Right lobe of liver (tissue), 6 donors: Measurements from ENCODE around the gene COX20. TPM values are rescaled to one million over a fixed set of nuclear protein-coding genes. Genes with fewer than 3 reads are reported as not detected.

Experiments used
- ATAC-seq, 4 donors: fragments of 200-7000 bp; cut with Tn5 transposase; one replicate each; pipeline ENCODE4 v1.9.1; 2020; ENCODE audit warnings: mild to moderate bottlenecking in 4 of 4, moderate library complexity in 4 of 4
- DNase-seq, 3 donors: peaks; one replicate each; pipeline ENCODE4 v3.0.0-alpha.2; 2020
- H3K27ac ChIP-seq, 3 donors: fragments of 200-600 bp; one replicate each; pipeline ENCODE4 v1.8.0; 2022
- H3K27me3 ChIP-seq, 2 donors: fragments of 200-600 bp; one replicate each; pipeline ENCODE4 v1.8.0; 2022
- H3K36me3 ChIP-seq, 4 donors: fragments of 200-600 bp; sonication (generic) in 1 of 4; one replicate each; pipeline versions ENCODE4 v1.5.1 to v1.8.0; 2017 to 2022; ENCODE audit warnings: control low read depth in 1 of 4
- H3K4me1 ChIP-seq, 4 donors: fragments of 200-600 bp; sonication (generic) in 1 of 4; one replicate each; pipeline versions ENCODE4 v1.5.1 to v1.8.0; 2017 to 2022; ENCODE audit warnings: control low read depth in 1 of 4
- H3K4me3 ChIP-seq, 3 donors: fragments of 200-600 bp; one replicate each; pipeline ENCODE4 v1.8.0; 2022
- H3K9me3 ChIP-seq, 4 donors: fragments of 200-600 bp; sonication (generic) in 1 of 4; one replicate each; pipeline versions ENCODE4 v1.5.1 to v1.8.0; 2017 to 2022; ENCODE audit warnings: control low read depth in 1 of 4
- POLR2A ChIP-seq: fragments of 450-650 bp; IDR thresholded peaks from one replicate; pipeline ENCODE4 v1.6.1; 2017; ENCODE audit warnings: antibody characterized with exemption, mild to moderate bottlenecking
- WGBS: methylation state at CpG from one replicate; pipeline ENCODE4 v1.1.6; 2018; ENCODE audit warnings: low coverage, low lambda C conversion rate; ENCODE audit not compliant: insufficient coverage; ENCODE audit errors: missing lambda C conversion rate; 5-methylcytosine and 5-hydroxymethylcytosine counted together
- intact Hi-C, 2 donors: fragments of 100-400 bp; cut with DNase I; formaldehyde crosslinking; loops; one replicate each; pipeline versions ENCODE4 v1.11.2 to v1.14.1; 2022
- total RNA-seq, 6 experiments: library from RNA; depleted of rRNA in 2 of 6; stranded (reverse); fragments of >200 nt in 2 of 6; fragmentation: NEBNext Ultra II Directional in 3 of 6; extraction: Animal tissue kit (Norgen Biotek cat#: 25700) in 3 of 6; gene quantifications; one replicate each; pipeline versions ENCODE4 v1.1.0 to v1.2.4, GENCODE V29; 2016 to 2023
- TF ChIP-seq, protein P1 (sequence below), 4 donors: fragments of 200-600 bp in 3 of 4; fragments of 450-650 bp in 1 of 4; IDR thresholded peaks; one replicate each; pipeline versions ENCODE4 v1.5.1 to v1.8.0; 2016 to 2022; ENCODE audit warnings: antibody characterized with exemption in 4 of 4, mild to moderate bottlenecking in 2 of 4
- donor health status: DM: no; HTN: yes; CAD: no.
- donor health status: DM: no; HTN: no; CAD: no.
- donor health status: DM: no; HTN: no; CAD: no.
- donor health status: DM: no; HTN: yes; CAD: no.
- donor health status: DM: no; HTN: yes; CAD: no.

The COX20 gene
- total RNA-seq, 6 experiments from 2014 or later = 16.8 to 28.5 (median 19.6) TPM

DNA sequence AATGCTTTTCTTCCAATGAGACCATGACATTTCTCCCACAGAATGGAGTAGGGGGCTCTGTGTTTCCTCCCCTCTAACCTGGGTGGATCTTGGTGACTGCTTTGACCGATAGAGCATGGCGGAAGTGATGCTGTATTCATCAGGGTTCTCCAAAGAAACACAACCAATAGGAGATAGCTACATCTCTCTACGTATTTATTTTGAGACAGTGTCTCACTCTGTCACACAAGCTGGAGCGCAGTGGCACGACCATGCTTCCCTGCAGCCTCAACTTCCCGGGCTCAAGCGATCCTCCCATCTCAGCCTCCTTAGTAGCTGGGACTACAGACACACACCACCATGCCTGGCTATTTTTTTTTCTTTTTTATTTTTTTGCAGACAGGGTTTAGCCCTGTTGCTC, 58.4 kb downstream of the COX20 start:
- TF ChIP-seq POLR2A = no peak
- TF ChIP-seq, protein P1, sequence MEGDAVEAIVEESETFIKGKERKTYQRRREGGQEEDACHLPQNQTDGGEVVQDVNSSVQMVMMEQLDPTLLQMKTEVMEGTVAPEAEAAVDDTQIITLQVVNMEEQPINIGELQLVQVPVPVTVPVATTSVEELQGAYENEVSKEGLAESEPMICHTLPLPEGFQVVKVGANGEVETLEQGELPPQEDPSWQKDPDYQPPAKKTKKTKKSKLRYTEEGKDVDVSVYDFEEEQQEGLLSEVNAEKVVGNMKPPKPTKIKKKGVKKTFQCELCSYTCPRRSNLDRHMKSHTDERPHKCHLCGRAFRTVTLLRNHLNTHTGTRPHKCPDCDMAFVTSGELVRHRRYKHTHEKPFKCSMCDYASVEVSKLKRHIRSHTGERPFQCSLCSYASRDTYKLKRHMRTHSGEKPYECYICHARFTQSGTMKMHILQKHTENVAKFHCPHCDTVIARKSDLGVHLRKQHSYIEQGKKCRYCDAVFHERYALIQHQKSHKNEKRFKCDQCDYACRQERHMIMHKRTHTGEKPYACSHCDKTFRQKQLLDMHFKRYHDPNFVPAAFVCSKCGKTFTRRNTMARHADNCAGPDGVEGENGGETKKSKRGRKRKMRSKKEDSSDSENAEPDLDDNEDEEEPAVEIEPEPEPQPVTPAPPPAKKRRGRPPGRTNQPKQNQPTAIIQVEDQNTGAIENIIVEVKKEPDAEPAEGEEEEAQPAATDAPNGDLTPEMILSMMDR (IDR thresholded peaks at IDR 0.05) = no peak
- no peaks in the 10 kb centered on the region for H3K36me3 ChIP-seq
- DNase-seq (no peak), ATAC-seq (no peak)
- H3K27ac ChIP-seq = no peak overlapping the region
- no peaks in the 10 kb centered on the region for H3K4me1 ChIP-seq
- H3K4me3 ChIP-seq = no peak overlapping the region
- intact Hi-C loops = no loop called here
- WGBS = 96% methylated on average over 4 of the region's 7 CpGs
- H3K9me3 ChIP-seq = no peaks in the 10 kb centered on the region
- H3K27me3 ChIP-seq = no peaks in the 10 kb centered on the region

Other genes starting within 250 kb of the COX20 start
- gene DESI2, start 182.5 kb upstream of the COX20 start, total RNA-seq = 10 to 100 TPM in 3 of 6 experiments, 1 to 10 TPM in 3; 7.0 to 14.2 (median 9.9) TPM
- 100 to 1,000 TPM in 5 of 6 experiments, 10 to 100 TPM in 1; 73.3 to 183 (median 121) TPM for gene HNRNPU, start 28.9 kb downstream of the COX20 start, total RNA-seq